Measurements from ENCODE around the gene FHIT.
"Not testable (repeated sequence)": the region's sequence is repeated elsewhere in the genome, so short reads cannot be mapped to it uniquely, and the experiment has no call there.

Gene FHIT

DNA sequence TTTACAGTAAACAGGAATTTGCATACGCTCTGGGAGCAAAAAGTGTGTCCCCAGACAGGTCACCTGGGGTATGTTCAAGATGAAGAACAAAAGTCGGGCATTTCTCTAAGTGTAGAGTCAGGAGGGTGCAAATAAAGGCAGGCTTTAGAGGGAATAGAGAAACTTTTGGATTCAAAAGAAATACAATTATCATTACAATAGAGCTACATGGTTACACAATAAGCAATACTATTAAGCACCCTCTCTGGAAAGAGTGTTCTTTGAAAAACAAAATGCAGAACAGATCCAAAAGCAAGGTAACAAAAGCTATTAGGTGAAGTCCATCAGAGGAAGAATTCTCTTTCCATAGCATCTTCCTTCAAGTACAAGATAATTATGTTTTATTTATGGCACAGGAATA is 679.7 kb downstream of the FHIT start:
- DNase-seq, result no peak
- TF ChIP-seq POLR2A (IDR thresholded peaks at IDR 0.05; ENCODE audit: low read length), result no peak
- TF ChIP-seq GATA1 (IDR thresholded peaks at IDR 0.05; ENCODE audit: low read depth, low read length), result no peak

DNA sequence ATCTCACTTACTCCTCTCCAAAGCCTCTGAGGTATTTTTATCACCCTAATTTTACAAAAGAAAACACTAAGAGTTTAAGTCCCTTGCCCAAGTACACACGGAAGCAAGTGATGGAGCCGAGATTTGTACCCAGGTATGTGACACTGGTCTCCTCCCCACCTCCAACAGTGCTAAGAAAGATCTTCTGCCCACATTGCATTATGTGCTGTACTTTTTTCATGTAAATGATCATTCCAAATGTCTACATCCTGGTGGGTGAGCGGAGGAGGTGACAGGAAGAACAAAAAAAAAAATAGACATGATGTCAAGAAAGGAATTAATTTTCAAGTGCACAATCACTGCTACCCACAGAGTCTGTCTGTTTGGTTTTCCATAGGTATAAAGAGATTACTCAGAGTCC is 694.1 kb downstream of the FHIT start:
- DNase-seq, result no peak
- TF ChIP-seq POLR2A (IDR thresholded peaks at IDR 0.05; ENCODE audit: low read length), result no peak

DNA sequence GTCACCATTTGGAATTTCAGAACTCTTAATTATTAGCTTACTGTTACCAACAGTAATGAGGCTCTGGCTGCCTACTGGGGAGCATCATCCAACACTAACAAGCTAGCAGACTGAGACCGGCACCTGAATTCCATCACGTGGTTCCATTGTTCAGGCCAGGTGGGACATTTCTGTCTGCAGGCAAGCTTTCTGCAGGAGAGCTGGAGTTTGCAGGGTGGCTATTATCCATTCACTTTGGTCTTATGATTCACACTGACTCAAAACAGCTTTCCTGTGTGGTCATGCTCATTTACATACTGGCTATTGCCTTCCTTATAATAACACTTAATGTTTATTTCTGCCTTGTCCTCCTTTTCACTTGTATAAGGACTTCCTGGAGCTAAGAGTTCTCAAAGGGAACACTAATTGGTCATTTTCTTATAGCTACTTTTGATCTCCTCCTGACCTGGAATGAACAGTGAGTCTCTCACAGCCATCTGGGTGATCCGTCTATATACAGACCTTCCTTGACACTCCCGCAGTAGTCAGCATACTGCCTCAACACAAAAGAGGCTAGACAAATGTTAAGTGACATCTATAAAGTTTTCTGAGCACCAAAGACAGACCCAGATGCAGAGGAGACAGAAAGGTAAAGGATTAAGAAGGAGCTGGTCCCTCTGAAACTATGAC is 695.4 kb downstream of the FHIT start:
- DNase-seq, result no peak
- no peak for TF ChIP-seq POLR2A (IDR thresholded peaks at IDR 0.05; ENCODE audit: low read length)
- no peak for TF ChIP-seq GATA1 (IDR thresholded peaks at IDR 0.05; ENCODE audit: low read depth, low read length)

DNA sequence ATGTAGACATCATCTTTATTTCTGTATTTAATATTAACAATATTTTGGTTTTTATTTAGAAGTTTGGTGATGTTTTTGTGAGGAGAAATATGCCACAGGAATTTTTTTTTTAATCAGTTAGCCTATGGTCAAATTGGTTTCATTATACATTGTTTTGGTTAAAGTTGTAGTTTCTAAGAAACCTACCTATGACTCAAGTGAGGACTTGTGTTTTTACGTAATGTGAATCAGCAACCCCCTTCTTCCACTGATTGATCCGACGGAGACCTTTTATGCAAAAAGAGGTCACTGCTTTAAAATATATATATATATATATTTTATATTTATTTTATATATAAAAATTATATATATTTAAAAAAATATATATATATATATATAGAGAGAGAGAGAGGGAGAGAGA is 698.1 kb downstream of the FHIT start:
- TF ChIP-seq GATA1 (IDR thresholded peaks at IDR 0.05; ENCODE audit: low read depth, low read length), result no peak
- TF ChIP-seq POLR2A (IDR thresholded peaks at IDR 0.05; ENCODE audit: low read length), result no peak
- no peak for DNase-seq

DNA sequence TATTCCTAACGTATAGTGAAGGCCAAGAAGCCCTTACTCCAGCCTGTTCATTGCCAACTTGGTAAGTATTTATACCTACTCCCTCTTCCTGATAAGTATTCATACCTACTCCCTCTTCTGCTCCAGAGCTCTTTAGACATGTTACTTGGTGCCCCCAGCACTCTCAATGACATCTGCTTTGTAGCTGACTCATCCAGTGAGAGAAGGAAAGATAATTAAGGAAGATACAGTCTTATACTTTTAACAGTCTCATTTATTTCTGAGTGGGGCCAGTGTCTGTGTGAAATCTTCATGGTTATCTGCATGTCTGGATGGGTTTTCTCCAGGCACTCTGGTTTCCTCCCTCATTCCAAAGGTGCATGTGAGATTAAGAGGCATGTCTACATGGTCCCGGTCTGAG is 698.7 kb downstream of the FHIT start:
- TF ChIP-seq POLR2A (IDR thresholded peaks at IDR 0.05; ENCODE audit: low read length) (no peak), GATA1 (IDR thresholded peaks at IDR 0.05; ENCODE audit: low read depth, low read length) (no peak)
- no peak for DNase-seq

DNA sequence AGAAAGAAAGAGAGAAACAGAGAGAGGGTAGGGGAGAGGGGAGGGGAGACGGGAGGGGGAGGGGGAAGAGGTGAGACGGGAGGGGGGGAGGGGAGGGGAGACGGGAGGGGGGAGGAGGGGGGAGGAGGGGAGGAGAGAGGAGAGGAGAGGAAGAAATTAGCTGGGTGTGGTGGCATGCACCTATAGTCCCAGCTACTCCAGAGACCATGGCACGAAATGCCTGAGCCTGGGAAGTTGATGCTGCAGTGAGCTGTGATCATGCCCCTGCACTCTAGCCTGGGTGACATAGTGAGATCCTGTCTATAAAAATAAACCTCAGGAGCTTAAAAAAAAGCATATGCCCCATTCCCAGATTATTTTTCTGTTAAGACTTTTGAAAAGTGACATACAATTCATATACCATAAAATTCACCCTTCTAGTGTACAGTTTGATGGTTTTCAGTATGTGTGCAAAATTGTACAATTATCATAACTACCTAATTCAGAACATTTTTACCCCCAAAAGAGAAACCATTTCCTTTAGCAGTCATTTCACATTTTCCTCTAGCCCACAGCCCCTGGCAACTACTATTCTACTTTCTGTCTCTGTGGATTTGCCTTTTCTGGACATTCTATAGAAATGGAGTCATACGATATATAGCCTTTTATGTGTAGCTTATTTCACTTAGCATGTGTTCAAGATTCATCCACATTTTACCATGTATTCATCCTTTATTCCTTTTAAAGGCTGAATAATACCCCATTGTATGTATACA is 699.6 kb downstream of the FHIT start:
- no peak for TF ChIP-seq POLR2A (IDR thresholded peaks at IDR 0.05; ENCODE audit: low read length)
- no peak for TF ChIP-seq GATA1 (IDR thresholded peaks at IDR 0.05; ENCODE audit: low read depth, low read length)

DNA sequence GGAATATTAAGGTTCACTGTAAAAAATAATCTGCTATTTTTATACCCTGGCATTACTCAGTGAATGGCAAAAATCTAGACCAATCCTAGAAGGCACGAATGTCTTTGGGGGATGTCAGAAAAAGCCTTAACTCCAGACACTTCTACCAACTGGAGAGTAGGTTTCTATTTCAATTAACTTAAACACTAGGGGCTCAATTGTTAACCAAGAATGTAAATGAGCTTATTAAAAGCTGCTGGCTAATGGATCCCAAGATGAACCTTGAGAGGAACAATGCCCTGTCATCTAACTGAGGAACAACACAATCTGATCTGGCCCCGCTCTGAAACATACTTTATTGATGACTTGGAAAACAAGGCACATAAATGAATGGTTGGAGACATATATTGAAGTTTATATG is 701.4 kb downstream of the FHIT start:
- no peak for TF ChIP-seq POLR2A (IDR thresholded peaks at IDR 0.05; ENCODE audit: low read length)
- no peak for TF ChIP-seq GATA1 (IDR thresholded peaks at IDR 0.05; ENCODE audit: low read depth, low read length)
- no peak for DNase-seq

More for the DNA sequence above, 699.6 kb downstream of the FHIT start:
- no peak for DNase-seq

DNA sequence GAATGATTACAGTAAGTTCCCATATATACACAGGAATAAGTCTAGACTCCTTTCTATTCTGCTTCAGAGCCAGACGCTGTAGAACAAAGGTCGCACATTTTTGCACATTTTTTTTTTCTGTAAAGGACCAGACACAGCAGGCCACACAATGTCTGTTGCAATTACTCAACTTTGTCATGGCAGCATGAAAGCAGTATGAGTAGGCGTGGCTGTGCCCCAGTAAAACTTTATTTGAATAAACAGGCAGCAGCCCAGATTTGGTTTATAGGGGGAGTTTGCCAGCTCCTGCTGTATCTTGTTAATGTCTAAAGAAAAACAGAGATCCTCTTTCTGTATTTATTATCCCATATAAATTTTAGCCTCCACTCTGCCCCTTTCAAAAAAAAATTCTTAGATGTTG is 708.3 kb downstream of the FHIT start:
- TF ChIP-seq POLR2A (IDR thresholded peaks at IDR 0.05; ENCODE audit: low read length) (no peak), GATA1 (IDR thresholded peaks at IDR 0.05; ENCODE audit: low read depth, low read length) (no peak)
- DNase-seq, result no peak

DNA sequence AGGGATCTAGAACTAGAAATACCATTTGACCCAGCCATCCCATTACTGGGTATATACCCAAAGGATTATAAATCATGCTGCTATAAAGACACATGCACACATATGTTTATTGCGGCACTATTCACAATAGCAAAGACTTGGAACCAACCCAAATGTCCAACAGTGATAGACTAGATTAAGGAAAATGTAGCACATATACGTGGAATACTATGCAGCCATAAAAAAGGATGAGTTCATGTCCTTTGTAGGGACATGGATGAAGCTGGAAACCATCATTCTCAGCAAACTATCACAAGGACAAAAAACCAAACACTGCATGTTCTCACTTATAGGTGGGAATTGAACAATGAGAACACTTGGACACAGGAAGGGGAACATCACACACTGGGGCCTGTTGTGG is 711.9 kb downstream of the FHIT start:
- not testable (repeated sequence) for DNase-seq

DNA sequence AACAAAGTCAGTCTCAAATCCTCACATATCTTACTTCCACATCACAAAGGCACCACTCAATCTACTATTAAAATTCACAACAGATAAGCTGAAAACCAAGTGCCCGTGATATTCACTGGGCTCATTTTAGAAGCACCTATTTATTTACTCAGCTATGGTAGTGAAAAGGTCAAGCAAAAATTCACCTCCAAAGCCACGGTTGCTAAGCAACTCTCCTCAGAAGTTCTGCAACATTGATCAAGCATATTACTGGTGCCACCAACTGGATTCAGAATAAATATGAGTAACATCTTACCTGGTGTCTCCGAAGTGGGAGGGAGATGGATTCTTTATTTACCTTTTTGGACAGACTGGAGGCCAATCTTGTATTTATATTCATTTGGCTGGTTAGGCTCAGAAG is 714.8 kb downstream of the FHIT start:
- no peak for DNase-seq
- no peak for TF ChIP-seq GATA1 (IDR thresholded peaks at IDR 0.05; ENCODE audit: low read depth, low read length)

DNA sequence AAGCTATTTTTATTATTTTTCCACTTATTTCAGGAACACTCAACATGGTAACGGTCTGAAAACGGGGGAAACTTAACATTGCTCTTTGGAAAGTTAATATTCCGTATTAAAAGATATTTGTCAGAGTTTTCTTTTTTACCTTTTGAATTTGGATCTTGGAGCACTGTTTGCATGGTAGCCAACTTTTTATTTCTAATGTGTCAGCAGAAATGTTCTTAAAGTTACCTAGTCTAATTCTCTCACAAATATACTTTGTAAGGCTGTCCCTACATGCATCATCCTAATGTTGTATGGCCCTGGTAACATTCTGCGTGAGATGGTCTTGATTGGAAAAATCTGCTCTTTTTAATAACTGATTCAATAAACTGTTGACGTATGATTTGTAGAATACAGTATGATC is 719.5 kb downstream of the FHIT start:
- no peak for DNase-seq
- TF ChIP-seq POLR2A (IDR thresholded peaks at IDR 0.05; ENCODE audit: low read length), result no peak
- no peak for TF ChIP-seq GATA1 (IDR thresholded peaks at IDR 0.05; ENCODE audit: low read depth, low read length)

DNA sequence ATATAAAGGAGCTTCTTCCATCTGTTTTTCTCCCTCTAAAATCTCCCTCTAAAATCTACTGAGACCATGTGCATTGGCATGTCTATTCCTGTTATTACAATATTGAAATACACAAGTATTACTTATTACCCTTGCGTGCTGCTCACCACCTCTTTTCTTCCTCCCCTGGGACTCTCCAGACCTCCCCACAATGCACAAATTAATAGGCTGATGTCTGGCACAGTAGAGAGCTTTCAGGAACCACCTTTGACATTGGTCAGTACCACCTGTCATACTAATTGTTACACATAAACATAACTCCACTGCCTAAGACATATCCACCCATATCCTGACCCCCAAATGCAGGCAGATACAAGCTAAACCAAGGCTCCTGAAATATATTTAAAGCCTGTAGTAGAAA is 722.6 kb downstream of the FHIT start:
- DNase-seq, result no peak
- no peak for TF ChIP-seq POLR2A (IDR thresholded peaks at IDR 0.05; ENCODE audit: low read length)
- TF ChIP-seq GATA1 (IDR thresholded peaks at IDR 0.05; ENCODE audit: low read depth, low read length), result no peak

DNA sequence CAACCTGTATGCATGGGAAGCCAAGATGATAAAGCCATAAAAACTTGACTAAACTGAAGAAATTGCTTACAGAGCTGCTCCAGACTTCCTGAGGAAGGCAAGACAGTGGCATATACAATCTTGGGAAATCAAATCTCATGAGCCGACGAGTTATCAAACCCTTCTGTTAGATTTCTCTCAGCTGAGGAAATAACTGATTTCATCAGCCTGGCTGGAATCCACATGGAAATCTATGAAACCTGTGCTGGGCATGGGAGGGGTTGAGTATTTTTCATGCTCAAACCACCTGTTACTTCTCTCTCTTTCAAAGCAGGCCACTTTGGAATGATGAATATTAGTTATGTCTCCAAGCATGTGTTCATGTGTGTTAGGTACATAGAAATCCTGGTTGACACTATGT is 727.7 kb downstream of the FHIT start:
- no peak for TF ChIP-seq GATA1 (IDR thresholded peaks at IDR 0.05; ENCODE audit: low read depth, low read length)
- no peak for TF ChIP-seq POLR2A (IDR thresholded peaks at IDR 0.05; ENCODE audit: low read length)
- DNase-seq, result no peak

DNA sequence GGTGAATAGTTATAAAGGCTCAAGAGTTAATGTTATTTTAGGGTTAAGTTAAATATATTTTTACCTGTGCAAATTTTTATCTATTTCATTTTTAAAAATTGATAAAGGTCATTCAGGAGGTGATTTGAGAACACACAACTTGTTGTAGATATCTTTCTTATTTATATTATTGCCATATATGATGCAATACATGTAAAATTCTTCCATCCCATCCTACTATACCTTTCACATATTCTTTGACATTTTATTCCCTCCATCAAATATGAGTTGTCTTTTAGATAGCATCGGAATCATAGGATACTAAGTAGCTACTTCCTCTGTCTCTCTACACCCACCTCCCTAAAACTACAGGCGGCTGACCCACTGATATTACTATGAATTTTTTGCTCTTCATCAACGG is 734.1 kb downstream of the FHIT start:
- TF ChIP-seq GATA1 (IDR thresholded peaks at IDR 0.05; ENCODE audit: low read depth, low read length) (no peak), POLR2A (IDR thresholded peaks at IDR 0.05; ENCODE audit: low read length) (no peak)

DNA sequence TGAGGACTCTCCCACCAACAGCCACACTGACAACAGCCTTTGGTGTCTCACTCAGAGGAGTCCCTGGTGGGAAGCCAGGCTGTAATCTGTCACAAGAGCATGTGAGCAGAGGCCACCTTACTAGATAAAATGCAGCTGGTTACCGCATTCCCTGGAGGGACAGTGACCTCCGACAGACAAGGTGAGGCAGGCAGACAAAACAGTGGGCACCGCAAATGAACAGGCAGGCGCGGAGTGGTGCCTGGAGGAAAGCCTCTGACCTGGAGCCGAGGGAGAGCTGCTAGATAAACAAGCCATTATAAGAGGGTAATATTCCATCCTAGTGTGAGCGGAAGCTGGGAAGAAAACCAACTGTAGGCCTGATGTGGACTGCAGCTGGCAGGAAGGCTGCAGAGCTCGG is 736.4 kb downstream of the FHIT start:
- TF ChIP-seq GATA1 (IDR thresholded peaks at IDR 0.05; ENCODE audit: low read depth, low read length) (no peak), POLR2A (IDR thresholded peaks at IDR 0.05; ENCODE audit: low read length) (no peak)
- no peak for DNase-seq

More for the DNA sequence above, 734.1 kb downstream of the FHIT start:
- no peak for DNase-seq

Data from erythroblast (primary cell).